ENCODE results near the gene VWA5B2. TPM values are rescaled to one million over a fixed set of nuclear protein-coding genes. Genes with fewer than 3 reads are reported as not detected.

Gene VWA5B2
- total RNA-seq, 2 donors from 2014 or later: not detected

Small RNAs within 50 kb of the gene (microRNA-seq; reads per million reads assigned to microRNA genes)
- gene MIR1224: 0 reads per million in 2 donors

Other genes with a start within 250 kb of the VWA5B2 start
- gene ABCC5, start 211.7 kb upstream of the VWA5B2 start, total RNA-seq: 10 to 100 TPM; 40.2 to 69.2 TPM
- not detected for gene HTR3D, start 197.8 kb upstream of the VWA5B2 start, total RNA-seq
- gene HTR3C, start 176.5 kb upstream of the VWA5B2 start, total RNA-seq: not detected
- not detected for gene HTR3E, start 132.5 kb upstream of the VWA5B2 start, total RNA-seq
- gene EIF2B5, start 94.2 kb upstream of the VWA5B2 start, total RNA-seq: 10 to 100 TPM; 29.1 to 30.5 TPM
- gene DVL3, start 74.2 kb upstream of the VWA5B2 start, total RNA-seq: 10 to 100 TPM; 42.6 to 66.2 TPM
- 100 to 1,000 TPM; 278 to 314 TPM for gene AP2M1, start 54.7 kb upstream of the VWA5B2 start, total RNA-seq
- 10 to 100 TPM; 54.4 to 78.2 TPM for gene ABCF3, start 43.4 kb upstream of the VWA5B2 start, total RNA-seq
- 10 to 100 TPM; 23.2 to 28.2 TPM for gene ALG3, start 19.4 kb downstream of the VWA5B2 start, total RNA-seq
- gene EEF1AKMT4, start 20.1 kb downstream of the VWA5B2 start, total RNA-seq: 1 to 10 TPM; 1.9 to 3.1 TPM
- gene CAMK2N2, start 32.0 kb downstream of the VWA5B2 start, total RNA-seq: under 1 TPM in 1 of 2 donors, not detected in 1; 0.18 TPM
- 1 to 10 TPM in 1 of 2 donors, not detected in 1; 1.1 TPM for gene ECE2, start 46.4 kb downstream of the VWA5B2 start, total RNA-seq
- gene PSMD2, start 69.7 kb downstream of the VWA5B2 start, total RNA-seq: 100 to 1,000 TPM; 176 to 217 TPM
- gene EIF4G1, start 85.0 kb downstream of the VWA5B2 start, total RNA-seq: 100 to 1,000 TPM; 229 to 275 TPM
- gene FAM131A, start 108.0 kb downstream of the VWA5B2 start, total RNA-seq: 10 to 100 TPM; 21.0 to 31.1 TPM
- gene CLCN2, start 132.0 kb downstream of the VWA5B2 start, total RNA-seq: 1 to 10 TPM; 2.3 to 2.6 TPM
- gene POLR2H, start 132.1 kb downstream of the VWA5B2 start, total RNA-seq: 10 to 100 TPM; 26.8 to 34.4 TPM
- gene THPO, start 148.6 kb downstream of the VWA5B2 start, total RNA-seq: under 1 TPM; 0.50 to 0.58 TPM
- gene CHRD, start 150.5 kb downstream of the VWA5B2 start, total RNA-seq: 10 to 100 TPM in 1 of 2 donors, 1 to 10 TPM in 1; 7.2 to 12.2 TPM